Measurements from ENCODE around the gene ROM1. TPM values are rescaled to one million over a fixed set of nuclear protein-coding genes. Genes with fewer than 3 reads are reported as not detected.

The ROM1 gene
- total RNA-seq, 2 donors from 2014 or later: 3.2 to 3.6 TPM

GRCh38 chr11:62572431-62572830 is 40.6 kb upstream of the ROM1 start:
- Histone ChIP-seq H3K27ac (no peak overlapping the region), H3K36me3 (peaks cover 3% of the 10 kb centered on the region)

GRCh38 chr11:62573006-62573591 is 40.0 kb upstream of the ROM1 start:
- Histone ChIP-seq H3K9me3 (no peaks in the 10 kb centered on the region), H3K36me3 (no peaks in the 10 kb centered on the region), H3K27me3 (no peaks in the 10 kb centered on the region), H3K4me1 (peaks cover 18% of the 10 kb centered on the region), H3K4me3 (peak overlapping the region; percentile 85), H3K9ac (ENCODE audit: low read depth in 2 of 2, low read length in 2 of 2) (peak overlapping the region; percentile 75 to 98), H3K27ac (peak overlapping the region; percentile 77)
- TF ChIP-seq, protein P1, sequence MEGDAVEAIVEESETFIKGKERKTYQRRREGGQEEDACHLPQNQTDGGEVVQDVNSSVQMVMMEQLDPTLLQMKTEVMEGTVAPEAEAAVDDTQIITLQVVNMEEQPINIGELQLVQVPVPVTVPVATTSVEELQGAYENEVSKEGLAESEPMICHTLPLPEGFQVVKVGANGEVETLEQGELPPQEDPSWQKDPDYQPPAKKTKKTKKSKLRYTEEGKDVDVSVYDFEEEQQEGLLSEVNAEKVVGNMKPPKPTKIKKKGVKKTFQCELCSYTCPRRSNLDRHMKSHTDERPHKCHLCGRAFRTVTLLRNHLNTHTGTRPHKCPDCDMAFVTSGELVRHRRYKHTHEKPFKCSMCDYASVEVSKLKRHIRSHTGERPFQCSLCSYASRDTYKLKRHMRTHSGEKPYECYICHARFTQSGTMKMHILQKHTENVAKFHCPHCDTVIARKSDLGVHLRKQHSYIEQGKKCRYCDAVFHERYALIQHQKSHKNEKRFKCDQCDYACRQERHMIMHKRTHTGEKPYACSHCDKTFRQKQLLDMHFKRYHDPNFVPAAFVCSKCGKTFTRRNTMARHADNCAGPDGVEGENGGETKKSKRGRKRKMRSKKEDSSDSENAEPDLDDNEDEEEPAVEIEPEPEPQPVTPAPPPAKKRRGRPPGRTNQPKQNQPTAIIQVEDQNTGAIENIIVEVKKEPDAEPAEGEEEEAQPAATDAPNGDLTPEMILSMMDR (IDR thresholded peaks at IDR 0.05): no peak
- no peak for DNase-seq
- intact Hi-C loops (cut with DNase I): no loop called here

More at GRCh38 chr11:62572431-62572830, 40.6 kb upstream of the ROM1 start:
- TF ChIP-seq, protein P1 (IDR thresholded peaks at IDR 0.05): no peak
- peak overlapping the region in 1 of 2 donors; percentile 98 for H3K9ac ChIP-seq (ENCODE audit: low read depth in 2 of 2, low read length in 2 of 2)
- intact Hi-C loops (cut with DNase I): no loop called here
- peak overlapping the region; percentile 85 for H3K4me3 ChIP-seq
- no peak for DNase-seq
- no peaks in the 10 kb centered on the region for H3K27me3 ChIP-seq
- peaks cover 18% of the 10 kb centered on the region for H3K4me1 ChIP-seq
- no peaks in the 10 kb centered on the region for H3K9me3 ChIP-seq

GRCh38 chr11:62573592-62574362 is 39.3 kb upstream of the ROM1 start, which contains the start of gene EEF1G:
TSS of gene EEF1G (minus strand) at chr11:62573891. CDS start at chr11:62573842, 49 bp downstream.
- no peaks in the 10 kb centered on the region for H3K36me3 ChIP-seq
- TF ChIP-seq, protein P1 (IDR thresholded peaks at IDR 0.05): no peak
- intact Hi-C loops (cut with DNase I): no loop called here
- DNase-seq: peak; percentile 99
- peak within 1 kb of the TSS; percentile 85 for H3K4me3 ChIP-seq
- peak within 1 kb of the TSS; percentile 89 for H3K27ac ChIP-seq
- H3K9me3 ChIP-seq: no peaks in the 10 kb centered on the region
- peak within 1 kb of the TSS; percentile 87 to 98 for H3K9ac ChIP-seq (ENCODE audit: low read depth in 2 of 2, low read length in 2 of 2)
- H3K27me3 ChIP-seq: no peaks in the 10 kb centered on the region
- peaks cover 18% of the 10 kb centered on the region for H3K4me1 ChIP-seq

- H3K36me3 ChIP-seq: no peaks in the 10 kb centered on the region
- peak overlapping the region; percentile 87 to 98 for H3K9ac ChIP-seq (ENCODE audit: low read depth in 2 of 2, low read length in 2 of 2)
- peak overlapping the region; percentile 85 for H3K4me3 ChIP-seq
- peak overlapping the region; percentile 89 for H3K27ac ChIP-seq
- H3K4me1 ChIP-seq: peaks cover 18% of the 10 kb centered on the region
- intact Hi-C loops (cut with DNase I): no loop called here
- no peaks in the 10 kb centered on the region for H3K9me3 ChIP-seq
- no peaks in the 10 kb centered on the region for H3K27me3 ChIP-seq
- peak; percentile 50 for DNase-seq
- TF ChIP-seq, protein P1 (IDR thresholded peaks at IDR 0.05): no peak
Measured at GRCh38 chr11:62574363-62575071, 38.5 kb upstream of the ROM1 start.

GRCh38 chr11:62575156-62575555 is 37.9 kb upstream of the ROM1 start:
- Histone ChIP-seq H3K9ac (ENCODE audit: low read depth in 2 of 2, low read length in 2 of 2) (peak overlapping the region; percentile 52 to 98), H3K4me3 (peak overlapping the region; percentile 85), H3K4me1 (peaks cover 18% of the 10 kb centered on the region), H3K27ac (peak overlapping the region; percentile 89), H3K36me3 (no peaks in the 10 kb centered on the region), H3K27me3 (no peaks in the 10 kb centered on the region), H3K9me3 (no peaks in the 10 kb centered on the region)
- intact Hi-C loops (cut with DNase I): no loop called here
- TF ChIP-seq, protein P1 (IDR thresholded peaks at IDR 0.05): no peak
- DNase-seq: peak; percentile 65

All from colonic mucosa (tissue), 4 donors.